Caki2 (cell line): Measurements from ENCODE around the gene CACHD1. TPM values are rescaled to one million over a fixed set of nuclear protein-coding genes. Genes with fewer than 3 reads are reported as not detected.

ENCODE experiments used
- DNase-seq: peaks from one replicate; pipeline ENCODE4 v3.0.0-alpha.2; 2015; ENCODE audit warnings: low read depth
- in situ Hi-C: cut with HindIII; loops from 2 replicates; pipeline ENCODE4 v1.10.0; 2016; ENCODE audit warnings: low sequenced_read_pairs, low pct_unique_long_range_greater_than_20kb, mixed read lengths
- total RNA-seq: library from RNA; depleted of rRNA; stranded (reverse); fragments of >200 nt; shearing (Covaris generic); gene quantifications from 2 replicates; pipeline ENCODE4 v1.2.3, GENCODE V29; 2014; ENCODE audit warnings: low replicate concordance

CACHD1 gene
- total RNA-seq, 1 experiment from 2014 or later = 3.1 TPM

DNA sequence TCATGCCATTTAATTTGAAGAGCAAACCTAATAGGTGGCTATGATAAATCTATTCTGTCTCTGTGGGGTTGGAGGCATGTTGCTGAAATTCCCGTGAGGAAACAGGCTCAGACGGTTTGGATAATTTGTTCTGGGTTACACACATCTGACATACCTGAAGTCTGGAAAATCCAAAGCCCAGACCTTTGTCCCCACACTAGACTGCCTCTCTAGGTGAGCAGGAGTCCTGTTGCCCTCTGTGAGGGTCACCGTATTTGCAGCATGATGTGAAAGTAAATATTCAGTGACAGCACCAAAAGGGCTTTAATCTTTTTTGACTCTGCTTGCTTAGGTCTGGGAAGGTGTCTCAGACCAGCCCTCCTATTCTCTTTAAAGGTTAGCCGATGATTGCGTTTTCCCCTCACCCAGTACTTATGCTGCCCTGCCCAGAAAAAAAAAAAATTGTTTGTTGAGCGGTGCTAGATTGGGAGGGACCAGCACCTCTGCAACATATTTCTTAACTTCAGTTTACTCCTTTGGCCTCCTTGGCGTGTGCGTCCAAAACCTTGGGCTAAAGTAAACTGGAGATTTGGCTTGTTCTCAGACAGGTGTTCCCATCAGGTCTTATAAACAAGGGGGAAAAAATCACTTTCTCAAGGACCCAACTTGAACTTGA, 67.0 kb downstream of the CACHD1 start:
- no peak for DNase-seq
- in situ Hi-C loops = no loop called here

DNA sequence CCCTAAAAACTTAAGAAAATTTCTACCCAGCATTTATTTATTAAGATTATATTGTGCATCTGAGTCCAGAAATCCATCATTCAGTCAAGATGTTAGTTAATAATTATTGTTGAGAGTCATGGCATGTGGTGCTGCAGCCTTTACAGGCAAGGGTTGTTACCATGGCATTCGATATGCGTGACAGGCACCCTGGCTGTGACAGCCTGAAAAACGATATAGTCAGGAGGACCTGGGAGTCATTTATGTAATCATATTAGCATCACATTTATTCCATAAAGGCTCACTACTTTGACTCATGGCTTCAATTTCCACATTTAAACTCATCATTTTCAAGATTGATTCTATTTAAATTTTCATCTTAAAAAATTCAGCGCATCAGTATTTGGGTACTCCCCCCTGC, 68.0 kb downstream of the CACHD1 start:
- peak; percentile 36 for DNase-seq
- in situ Hi-C loops = no loop called here

DNA sequence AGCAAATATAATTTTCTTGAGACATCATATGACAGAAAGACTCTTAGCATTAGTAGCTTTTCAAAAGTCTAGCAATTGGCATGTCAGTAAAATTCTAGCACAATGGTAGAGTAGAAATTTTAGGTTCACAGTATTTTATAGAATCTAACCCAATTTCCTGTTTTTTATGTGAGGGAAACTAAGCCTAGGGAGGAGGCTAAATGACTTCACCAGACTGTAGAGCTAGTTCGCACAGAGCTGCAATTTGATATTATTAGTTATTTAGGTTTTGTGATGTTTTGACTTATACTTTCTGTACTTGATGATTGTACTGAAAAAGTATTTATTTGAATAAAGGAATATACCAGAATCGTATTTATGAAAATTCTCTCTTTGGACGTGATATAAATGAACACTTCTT, 68.5 kb downstream of the CACHD1 start:
- DNase-seq = no peak
- in situ Hi-C loops = no loop called here

DNA sequence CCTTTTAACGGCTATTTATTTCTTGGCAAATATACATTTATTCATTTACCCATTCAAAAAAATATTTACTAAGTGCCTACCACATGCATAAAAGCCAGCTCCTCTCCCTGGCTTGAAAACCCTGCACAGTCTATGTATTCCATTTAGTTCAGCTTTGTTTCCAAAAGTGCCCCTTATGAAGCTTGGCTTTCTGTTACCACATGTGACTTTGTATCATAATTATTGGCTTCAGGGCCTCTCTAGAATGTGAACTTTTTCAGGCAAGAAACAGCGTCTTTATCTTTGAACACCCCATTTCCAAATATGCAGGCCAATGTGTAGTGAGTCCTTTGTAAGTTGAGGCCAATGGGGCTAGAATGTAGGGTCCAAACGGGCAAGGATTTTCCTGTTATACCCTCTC, 69.4 kb downstream of the CACHD1 start:
- no peak for DNase-seq
- in situ Hi-C loops = no loop called here

DNA sequence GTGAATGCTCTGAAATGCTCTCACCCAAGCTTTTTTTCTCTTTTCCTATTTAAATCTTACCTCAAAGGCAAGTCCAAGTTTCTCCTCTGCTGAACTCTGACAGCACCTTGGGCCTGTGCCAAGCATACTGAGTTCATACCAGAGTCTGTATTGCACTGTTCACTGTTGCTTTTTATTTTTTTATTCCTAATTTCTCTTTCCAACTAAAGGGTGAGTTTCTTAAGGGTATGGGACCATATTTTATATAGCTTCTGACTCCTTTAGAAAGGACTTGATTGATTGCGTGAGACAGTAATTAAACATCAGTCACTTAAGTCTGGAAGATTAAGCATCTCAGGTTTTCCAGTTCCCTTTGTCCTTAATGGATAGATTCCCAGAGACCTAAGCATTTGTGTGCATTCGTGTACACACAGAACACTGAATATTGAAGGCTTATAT, 69.9 kb downstream of the CACHD1 start:
- in situ Hi-C loops = no loop called here
- no peak for DNase-seq

DNA sequence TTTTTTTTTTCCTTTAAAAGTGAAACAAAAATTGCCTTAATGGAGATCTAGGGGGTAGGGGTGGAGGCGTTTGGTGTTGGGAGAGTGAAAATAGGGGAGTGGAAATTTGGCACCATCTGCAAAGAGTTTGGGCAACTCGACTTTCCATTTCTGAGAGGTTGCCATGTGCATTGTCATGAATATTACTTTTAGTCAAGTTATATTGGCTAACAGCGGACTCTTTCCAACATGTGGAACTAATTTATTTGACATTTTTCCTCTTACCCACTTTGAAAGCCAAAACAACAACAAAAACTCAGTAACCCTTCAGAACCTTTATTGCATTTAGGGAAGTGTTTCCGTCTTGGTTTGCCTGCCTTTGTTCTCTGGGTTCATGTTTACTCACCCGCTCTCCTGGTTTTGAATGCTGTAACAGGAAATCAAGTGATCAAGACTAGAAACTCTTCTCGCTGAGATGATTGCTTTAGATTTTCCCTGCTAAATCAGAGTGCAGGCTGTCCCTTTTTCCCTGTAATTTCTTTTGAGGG, 70.4 kb downstream of the CACHD1 start:
- no peak for DNase-seq
- in situ Hi-C loops = no loop called here

DNA sequence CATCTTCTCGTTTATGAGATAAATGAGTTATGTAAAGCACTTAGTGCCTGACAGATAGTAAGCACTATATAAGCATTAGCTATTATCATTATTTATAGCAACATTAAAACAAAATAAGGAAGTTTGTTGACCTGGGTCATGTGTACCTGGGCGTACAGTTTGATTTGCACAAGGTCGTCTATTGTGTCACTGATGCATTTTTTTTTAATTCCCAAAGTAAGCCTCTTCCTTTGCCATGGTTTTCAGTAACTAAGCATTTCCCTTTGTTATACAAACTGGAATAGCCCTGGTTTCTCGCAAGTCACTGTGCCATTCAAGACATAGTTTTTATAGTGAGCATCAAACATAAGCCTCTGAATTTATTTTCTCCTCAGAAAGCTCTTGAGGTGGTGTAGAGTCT, 72.2 kb downstream of the CACHD1 start:
- in situ Hi-C loops = no loop called here
- DNase-seq = no peak

DNA sequence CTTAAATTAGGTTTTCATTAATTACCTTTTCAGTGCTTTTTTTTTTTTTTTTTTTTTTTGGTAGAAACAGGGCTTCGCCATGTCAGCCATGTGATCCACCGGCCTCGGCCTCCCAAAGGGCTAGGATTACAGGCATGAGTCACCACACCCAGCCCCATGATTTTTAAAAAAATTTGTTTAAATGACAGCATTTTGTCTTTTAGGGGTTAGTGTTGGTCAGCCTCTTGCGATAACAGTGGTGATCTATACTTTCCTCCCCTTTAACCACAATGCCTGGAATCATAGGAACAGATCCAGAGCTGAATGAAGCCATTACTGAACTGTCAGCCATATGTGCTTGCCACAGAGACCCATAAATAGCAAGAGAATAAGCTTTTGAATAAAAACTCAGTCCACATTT, 73.9 kb downstream of the CACHD1 start:
- DNase-seq = no peak
- in situ Hi-C loops = no loop called here

DNA sequence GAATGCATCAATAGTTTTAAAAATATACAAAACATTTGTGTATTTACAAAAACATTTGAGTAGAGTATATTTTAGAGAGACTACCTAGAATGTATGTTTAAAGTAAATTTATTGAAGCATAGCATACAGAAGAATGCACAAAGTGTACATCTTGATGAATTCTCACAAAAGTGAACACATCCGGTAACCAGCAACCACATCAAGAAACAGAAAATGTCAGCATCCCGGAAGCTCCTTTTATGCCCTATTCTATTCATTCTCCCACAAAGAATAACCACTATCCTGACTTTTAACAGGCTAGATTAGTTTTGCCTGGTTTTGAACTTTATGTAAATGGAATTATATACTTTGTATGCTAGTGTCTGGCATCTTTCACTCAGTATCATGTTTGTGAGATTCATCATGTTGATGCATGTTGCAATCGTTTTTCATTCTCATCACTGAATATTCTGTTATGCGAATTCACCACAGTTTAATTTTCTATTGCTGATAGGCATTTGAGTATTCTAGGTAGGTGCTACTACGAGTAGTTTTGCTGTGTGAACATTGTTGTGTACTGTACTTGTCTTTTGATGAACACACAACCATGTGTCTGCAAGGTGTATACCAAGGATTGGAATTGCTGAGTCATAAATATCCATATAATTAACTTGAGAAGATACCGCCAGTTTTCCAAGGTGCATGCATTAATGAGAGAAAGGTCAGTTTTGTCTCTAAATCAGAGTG, 75.4 kb downstream of the CACHD1 start:
- DNase-seq = no peak
- in situ Hi-C loops = no loop called here

DNA sequence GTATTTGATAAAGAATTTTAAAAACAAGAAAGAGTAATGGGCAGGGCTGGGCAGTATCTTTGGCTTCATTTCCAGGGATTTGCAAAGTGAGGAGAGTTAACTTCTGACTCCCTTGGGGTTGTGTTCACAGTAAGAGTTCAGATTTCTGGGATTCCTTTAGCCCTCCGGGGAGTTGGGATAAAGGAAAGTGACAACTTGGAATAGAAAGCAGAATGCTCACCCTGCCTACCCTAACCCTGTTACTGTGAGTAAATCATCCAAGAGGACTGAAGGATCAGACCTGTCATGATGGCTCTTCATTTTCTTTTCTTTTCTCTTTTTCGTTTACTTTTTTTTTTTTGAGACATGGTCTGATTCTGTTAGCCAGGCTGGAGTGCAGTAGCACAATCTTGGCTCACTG, 76.1 kb downstream of the CACHD1 start:
- in situ Hi-C loops = no loop called here

DNA sequence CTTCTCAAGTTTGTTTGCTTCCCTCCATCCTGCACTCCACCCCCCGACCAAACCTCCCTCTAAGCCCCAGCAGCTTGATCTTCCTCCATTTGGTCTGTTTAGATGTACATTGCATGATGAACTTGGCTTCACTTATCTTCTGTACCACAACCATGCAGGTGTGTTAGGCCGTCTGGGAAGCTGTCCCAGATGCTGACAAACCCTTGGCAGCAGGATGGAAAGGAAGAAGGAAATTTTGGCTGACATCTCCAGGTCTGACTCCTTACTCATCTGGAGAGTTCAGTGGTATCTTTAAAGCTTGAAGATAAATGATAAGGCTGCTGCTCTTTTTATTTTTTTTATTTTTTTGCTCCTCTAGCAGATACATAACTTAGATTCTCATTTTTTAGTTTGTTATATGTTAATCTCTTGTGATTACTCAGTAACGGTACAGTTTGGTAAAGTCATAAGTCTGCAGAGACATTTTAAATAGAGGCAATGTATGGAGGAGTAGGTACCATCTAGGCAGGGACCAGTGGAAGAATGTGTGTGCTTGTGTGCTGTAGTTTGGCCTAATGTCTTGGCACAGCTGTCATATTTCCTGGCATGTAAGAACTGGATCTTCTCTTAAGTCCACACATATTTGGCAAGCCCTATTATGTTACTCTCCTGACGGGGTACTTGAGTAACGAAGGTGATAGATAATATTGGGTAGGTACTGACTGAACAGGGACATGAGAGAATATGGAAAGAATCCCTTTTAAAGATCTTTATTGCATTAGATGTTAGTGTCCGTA, 79.7 kb downstream of the CACHD1 start:
- in situ Hi-C loops = no loop called here

More for the DNA sequence above, 76.1 kb downstream of the CACHD1 start:
- no peak for DNase-seq

DNA sequence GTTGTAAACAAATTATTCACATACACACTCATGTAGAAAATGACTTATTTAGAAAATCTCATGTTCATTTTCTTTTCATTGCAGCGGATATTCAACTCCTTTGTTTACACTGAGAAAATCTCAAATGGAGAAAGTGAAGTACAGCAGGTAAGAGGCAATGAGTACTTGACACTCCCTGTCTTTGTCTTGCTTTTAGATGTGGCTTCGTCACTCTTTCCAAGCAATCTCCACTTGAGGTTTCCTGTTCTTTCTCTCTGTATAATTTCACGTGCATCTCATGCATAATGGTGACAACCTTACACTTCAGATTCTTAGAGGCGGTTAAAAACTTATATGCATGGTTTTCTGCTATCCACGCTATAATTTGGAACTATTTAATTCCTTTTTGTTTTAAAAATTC, 80.6 kb downstream of the CACHD1 start:
- in situ Hi-C loops = no loop called here

More for the DNA sequence above, 79.7 kb downstream of the CACHD1 start:
- no peak for DNase-seq

DNA sequence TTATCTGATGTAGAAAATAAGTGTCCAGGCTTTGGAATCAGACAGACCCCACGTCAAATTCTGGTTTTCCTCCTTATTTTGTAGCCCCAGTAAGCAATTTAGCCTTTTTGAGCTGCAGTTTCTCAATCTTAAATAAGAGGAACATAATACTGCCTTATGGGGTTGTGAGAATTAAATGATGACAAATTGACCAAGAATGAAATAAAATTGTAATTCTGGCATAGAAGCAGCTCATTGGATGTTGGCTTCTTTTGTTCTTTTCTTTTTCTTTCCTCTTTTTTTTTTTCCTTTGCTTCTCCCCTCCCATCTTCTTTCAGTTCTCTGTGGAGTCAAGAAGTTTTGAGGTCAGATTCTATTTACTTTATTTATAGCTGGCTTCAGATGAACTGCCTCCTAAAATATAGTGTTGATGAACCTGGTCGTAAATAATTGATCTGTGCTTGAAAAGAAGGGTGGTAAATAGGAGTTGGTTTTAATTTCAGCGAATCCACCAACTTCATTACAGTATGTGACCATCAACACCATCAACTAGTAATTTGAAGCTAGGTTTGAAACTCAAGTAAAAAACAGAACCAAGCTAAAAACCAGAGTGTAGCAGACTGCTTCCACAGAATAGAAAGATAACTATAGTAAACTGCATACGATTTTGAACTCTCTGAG, 81.1 kb downstream of the CACHD1 start:
- no peak for DNase-seq
- in situ Hi-C loops = no loop called here

More for the DNA sequence above, 80.6 kb downstream of the CACHD1 start:
- DNase-seq = no peak

DNA sequence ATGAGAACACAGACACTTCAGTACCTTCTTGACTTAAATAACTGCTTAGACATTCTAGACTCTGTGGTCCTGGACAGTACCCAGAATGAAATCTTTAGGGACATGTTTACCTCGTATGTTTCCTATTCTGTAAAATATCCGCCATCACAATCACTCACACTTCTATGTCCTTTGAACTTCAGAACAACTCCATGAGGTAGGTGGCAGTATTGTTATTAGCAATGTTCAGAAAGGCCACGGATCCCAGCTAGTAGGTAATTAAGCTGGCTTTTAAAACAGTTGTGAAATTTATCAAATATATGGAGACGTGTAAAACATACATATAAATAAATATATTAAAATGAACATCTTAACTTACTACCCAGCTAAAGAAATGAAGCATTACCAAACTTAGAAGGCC, 83.4 kb downstream of the CACHD1 start:
- DNase-seq = no peak
- in situ Hi-C loops = no loop called here

DNA sequence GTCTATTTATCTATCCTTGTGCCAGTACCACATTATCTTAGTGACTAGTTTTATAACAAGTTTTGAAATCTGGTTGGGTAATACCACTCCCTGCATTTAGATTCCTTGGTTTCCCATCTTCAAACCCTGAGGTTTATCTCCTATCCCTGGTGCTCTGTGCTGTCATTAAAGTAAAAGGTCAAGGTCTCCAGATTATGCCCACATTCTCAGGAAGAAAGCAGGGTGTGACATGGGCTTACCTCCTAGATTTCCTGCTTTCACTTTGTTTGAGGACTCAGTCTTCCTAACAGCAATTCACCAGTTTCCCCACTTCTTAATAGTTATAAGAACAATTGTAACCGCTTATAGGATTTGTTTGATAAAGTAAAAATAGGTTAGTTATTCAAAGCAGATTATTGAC, 86.0 kb downstream of the CACHD1 start:
- in situ Hi-C loops = no loop called here
- DNase-seq = no peak

DNA sequence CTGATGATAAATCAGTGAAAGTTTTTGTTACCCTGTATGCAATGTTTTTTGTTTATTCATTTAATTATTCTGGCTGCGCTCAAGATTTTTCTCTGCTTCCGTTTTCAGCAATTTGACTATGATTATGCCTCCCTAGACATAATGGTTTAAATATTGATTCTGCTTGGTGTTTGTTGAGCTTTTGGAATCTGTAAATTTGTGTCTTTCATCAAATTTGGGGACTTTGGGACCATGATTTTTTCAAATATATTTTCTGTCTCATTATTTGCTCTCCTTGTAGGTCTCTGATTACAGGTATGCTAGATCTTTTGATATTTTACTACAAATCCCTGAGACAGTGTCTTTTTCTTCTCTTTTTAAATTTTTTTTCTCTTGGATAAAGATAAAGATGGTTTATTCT, 92.1 kb downstream of the CACHD1 start:
- in situ Hi-C loops = no loop called here
- DNase-seq = no peak

DNA sequence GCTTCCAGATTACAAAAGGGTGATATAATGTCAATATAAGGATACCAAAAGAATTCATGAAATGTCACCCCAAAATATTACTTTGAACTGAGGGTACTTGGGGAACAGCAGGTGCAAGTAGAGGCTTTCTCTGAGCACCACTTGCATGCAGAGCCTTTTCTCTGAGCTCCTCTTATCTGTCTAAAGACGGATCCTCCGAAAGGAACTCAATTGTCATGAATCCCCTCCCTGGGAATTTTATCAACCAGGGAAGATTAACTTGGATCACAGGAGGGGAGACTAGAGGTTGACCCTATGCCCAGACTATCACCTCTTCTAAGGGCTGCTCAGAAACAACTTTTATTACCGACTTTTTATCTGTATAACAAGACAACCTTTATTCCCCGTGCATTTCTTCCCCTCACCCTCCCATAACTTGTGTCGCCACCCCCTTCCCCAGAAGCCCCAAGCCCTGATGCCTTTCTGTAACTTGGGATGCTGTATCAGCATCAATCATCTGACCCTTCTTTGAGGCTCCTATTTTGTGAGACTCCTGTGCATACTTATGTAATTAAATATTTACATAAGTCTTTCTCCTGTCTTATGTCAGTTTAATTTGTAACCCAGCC, 94.1 kb downstream of the CACHD1 start:
- in situ Hi-C loops = no loop called here
- no peak for DNase-seq

DNA sequence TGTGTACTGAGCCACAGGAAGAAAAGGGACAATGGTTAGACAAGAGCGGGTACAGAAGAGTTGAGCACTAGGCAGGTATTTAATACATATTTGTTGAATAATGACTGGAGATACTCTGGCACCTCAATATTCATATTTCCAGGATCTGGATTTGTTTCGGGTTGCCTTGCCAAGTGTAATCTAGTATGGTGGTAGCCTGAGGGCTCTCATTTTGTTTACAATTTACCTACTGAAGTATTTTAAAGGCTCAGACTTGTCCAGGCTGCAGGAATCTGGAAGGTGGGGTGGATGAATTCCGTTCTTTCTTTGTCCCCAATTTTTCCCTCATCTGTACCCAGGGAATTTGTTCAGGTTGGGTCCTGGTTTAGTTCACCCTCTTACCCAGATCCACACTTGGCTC, 95.0 kb downstream of the CACHD1 start:
- in situ Hi-C loops = no loop called here
- DNase-seq = no peak
